ENCODE measurements around the gene NTSR2. TPM values are rescaled to one million over a fixed set of nuclear protein-coding genes. Genes with fewer than 3 reads are reported as not detected.

The NTSR2 gene
- total and polyA plus RNA-seq, 2 experiments from 2014 or later, result 0.10 TPM; not detected in 1

DNA sequence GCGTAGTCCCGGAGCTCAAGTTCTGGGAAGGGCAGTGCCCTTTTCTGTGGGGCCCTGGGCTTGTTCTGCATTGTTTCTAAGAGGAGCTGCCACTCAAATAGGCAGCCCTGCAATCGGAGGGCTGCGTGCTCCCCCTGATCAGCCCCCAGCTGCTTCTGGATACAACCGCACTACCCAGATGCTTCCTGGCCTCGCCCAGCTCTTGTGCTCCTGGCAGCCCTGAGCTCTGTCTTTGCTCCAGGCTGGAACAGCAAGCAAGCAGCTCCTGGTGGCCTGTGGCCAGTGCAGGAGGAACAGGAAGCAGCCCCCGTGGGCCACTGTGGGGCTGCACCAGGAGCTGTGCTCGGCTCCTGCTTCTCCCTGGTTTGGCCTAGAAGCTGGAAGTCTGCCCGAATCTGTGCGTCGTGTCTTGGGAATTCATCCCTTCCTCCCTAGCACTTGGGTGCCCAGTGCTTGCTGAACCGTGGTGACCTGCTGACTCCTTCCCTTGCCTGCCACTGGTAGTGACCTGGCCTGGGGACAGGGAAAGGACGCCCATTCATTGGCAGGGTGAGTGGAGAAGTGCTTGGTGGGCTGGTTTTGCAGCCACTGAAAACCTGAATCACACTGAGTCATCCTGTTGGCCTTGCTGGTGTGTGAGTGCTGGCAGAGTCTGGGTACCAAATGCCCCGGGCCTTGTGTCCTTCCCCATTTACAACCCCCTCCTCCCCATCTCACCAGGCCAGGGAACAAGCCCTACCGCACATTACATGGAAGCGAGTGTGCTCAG is 27.3 kb upstream of the NTSR2 start:
- DNase-seq (ENCODE audit: low spot score) (no peak), ATAC-seq (no peak; the same call in 2 of the 3 replicates)
- Mint-ChIP-seq H3K36me3 (ENCODE audit: low read depth) (no peaks in the 10 kb centered on the region), H3K4me1 (no peaks in the 10 kb centered on the region; the same call in 2 of the 3 replicates), H3K27me3 (ENCODE audit: insufficient read depth, low read depth, poor library complexity) (peaks cover 6% of the 10 kb centered on the region), H3K27ac (no peak overlapping the region), H3K9me3 (no peaks in the 10 kb centered on the region), H3K4me3 (no peak overlapping the region)
- Histone ChIP-seq H3K4me2 (no peak overlapping the region), H4K20me1 (replicated peaks; ENCODE audit: insufficient read depth) (no peaks in the 10 kb centered on the region), H3K79me2 (replicated peaks; ENCODE audit: insufficient read depth) (no peaks in the 10 kb centered on the region), H3K27me3 (ENCODE audit: insufficient read depth) (no peaks in the 10 kb centered on the region), H3K4me1 (ENCODE audit: insufficient read depth) (no peaks in the 10 kb centered on the region), H3K9me2 (ENCODE audit: insufficient read depth) (no peaks in the 10 kb centered on the region), H3F3A (replicated peaks; ENCODE audit: low read depth) (no peaks in the 10 kb centered on the region), H2AFZ (0 out of 2 replicates have a peak overlapping the region, but pooled peaks have one; percentile 23), H3K27ac (ENCODE audit: low read depth) (no peak overlapping the region), H3K4me3 (no peak overlapping the region), H3K36me3 (ENCODE audit: insufficient read depth) (no peaks in the 10 kb centered on the region)
- TF ChIP-seq JUNB (IDR thresholded peaks at IDR 0.05; ENCODE audit: unreplicated experiment) (no peak), CREB1 (CRISPR knock-in tag; IDR thresholded peaks at IDR 0.05; ENCODE audit: low read depth) (no peak)
- TF ChIP-seq, protein P1, sequence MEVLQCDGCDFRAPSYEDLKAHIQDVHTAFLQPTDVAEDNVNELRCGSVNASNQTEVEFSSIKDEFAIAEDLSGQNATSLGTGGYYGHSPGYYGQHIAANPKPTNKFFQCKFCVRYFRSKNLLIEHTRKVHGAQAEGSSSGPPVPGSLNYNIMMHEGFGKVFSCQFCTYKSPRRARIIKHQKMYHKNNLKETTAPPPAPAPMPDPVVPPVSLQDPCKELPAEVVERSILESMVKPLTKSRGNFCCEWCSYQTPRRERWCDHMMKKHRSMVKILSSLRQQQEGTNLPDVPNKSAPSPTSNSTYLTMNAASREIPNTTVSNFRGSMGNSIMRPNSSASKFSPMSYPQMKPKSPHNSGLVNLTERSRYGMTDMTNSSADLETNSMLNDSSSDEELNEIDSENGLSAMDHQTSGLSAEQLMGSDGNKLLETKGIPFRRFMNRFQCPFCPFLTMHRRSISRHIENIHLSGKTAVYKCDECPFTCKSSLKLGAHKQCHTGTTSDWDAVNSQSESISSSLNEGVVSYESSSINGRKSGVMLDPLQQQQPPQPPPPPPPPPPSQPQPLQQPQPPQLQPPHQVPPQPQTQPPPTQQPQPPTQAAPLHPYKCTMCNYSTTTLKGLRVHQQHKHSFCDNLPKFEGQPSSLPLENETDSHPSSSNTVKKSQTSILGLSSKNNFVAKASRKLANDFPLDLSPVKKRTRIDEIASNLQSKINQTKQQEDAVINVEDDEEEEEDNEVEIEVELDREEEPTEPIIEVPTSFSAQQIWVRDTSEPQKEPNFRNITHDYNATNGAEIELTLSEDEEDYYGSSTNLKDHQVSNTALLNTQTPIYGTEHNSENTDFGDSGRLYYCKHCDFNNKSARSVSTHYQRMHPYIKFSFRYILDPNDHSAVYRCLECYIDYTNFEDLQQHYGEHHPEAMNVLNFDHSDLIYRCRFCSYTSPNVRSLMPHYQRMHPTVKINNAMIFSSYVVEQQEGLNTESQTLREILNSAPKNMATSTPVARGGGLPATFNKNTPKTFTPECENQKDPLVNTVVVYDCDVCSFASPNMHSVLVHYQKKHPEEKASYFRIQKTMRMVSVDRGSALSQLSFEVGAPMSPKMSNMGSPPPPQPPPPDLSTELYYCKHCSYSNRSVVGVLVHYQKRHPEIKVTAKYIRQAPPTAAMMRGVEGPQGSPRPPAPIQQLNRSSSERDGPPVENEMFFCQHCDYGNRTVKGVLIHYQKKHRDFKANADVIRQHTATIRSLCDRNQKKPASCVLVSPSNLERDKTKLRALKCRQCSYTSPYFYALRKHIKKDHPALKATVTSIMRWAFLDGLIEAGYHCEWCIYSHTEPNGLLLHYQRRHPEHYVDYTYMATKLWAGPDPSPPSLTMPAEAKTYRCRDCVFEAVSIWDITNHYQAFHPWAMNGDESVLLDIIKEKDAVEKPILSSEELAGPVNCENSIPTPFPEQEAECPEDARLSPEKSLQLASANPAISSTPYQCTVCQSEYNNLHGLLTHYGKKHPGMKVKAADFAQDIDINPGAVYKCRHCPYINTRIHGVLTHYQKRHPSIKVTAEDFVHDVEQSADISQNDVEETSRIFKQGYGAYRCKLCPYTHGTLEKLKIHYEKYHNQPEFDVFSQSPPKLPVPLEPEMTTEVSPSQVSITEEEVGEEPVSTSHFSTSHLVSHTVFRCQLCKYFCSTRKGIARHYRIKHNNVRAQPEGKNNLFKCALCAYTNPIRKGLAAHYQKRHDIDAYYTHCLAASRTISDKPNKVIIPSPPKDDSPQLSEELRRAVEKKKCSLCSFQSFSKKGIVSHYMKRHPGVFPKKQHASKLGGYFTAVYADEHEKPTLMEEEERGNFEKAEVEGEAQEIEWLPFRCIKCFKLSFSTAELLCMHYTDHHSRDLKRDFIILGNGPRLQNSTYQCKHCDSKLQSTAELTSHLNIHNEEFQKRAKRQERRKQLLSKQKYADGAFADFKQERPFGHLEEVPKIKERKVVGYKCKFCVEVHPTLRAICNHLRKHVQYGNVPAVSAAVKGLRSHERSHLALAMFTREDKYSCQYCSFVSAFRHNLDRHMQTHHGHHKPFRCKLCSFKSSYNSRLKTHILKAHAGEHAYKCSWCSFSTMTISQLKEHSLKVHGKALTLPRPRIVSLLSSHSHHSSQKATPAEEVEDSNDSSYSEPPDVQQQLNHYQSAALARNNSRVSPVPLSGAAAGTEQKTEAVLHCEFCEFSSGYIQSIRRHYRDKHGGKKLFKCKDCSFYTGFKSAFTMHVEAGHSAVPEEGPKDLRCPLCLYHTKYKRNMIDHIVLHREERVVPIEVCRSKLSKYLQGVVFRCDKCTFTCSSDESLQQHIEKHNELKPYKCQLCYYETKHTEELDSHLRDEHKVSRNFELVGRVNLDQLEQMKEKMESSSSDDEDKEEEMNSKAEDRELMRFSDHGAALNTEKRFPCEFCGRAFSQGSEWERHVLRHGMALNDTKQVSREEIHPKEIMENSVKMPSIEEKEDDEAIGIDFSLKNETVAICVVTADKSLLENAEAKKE (CRISPR knock-in tag; IDR thresholded peaks at IDR 0.05), result no peak
- TF ChIP-seq, protein P2, sequence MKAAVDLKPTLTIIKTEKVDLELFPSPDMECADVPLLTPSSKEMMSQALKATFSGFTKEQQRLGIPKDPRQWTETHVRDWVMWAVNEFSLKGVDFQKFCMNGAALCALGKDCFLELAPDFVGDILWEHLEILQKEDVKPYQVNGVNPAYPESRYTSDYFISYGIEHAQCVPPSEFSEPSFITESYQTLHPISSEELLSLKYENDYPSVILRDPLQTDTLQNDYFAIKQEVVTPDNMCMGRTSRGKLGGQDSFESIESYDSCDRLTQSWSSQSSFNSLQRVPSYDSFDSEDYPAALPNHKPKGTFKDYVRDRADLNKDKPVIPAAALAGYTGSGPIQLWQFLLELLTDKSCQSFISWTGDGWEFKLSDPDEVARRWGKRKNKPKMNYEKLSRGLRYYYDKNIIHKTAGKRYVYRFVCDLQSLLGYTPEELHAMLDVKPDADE (IDR thresholded peaks at IDR 0.05), result no peak
- TF ChIP-seq, protein P3, sequence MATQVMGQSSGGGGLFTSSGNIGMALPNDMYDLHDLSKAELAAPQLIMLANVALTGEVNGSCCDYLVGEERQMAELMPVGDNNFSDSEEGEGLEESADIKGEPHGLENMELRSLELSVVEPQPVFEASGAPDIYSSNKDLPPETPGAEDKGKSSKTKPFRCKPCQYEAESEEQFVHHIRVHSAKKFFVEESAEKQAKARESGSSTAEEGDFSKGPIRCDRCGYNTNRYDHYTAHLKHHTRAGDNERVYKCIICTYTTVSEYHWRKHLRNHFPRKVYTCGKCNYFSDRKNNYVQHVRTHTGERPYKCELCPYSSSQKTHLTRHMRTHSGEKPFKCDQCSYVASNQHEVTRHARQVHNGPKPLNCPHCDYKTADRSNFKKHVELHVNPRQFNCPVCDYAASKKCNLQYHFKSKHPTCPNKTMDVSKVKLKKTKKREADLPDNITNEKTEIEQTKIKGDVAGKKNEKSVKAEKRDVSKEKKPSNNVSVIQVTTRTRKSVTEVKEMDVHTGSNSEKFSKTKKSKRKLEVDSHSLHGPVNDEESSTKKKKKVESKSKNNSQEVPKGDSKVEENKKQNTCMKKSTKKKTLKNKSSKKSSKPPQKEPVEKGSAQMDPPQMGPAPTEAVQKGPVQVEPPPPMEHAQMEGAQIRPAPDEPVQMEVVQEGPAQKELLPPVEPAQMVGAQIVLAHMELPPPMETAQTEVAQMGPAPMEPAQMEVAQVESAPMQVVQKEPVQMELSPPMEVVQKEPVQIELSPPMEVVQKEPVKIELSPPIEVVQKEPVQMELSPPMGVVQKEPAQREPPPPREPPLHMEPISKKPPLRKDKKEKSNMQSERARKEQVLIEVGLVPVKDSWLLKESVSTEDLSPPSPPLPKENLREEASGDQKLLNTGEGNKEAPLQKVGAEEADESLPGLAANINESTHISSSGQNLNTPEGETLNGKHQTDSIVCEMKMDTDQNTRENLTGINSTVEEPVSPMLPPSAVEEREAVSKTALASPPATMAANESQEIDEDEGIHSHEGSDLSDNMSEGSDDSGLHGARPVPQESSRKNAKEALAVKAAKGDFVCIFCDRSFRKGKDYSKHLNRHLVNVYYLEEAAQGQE (IDR thresholded peaks at IDR 0.05; ENCODE audit: unreplicated experiment), result no peak
